PC-3 (cell line): Measurements from ENCODE around the gene HIBCH.

Experiments
- CTCF ChIP-seq: fragments of 300-600 bp; sonication (generic); conservative IDR thresholded peaks from 2 replicates; pipeline ENCODE4 v1.5.1; 2017; ENCODE audit warnings: antibody characterized with exemption, low read depth, mild to moderate bottlenecking, low read length
- EZH2phosphoT487 ChIP-seq: fragments of 300-600 bp; sonication (generic); IDR thresholded peaks from 2 replicates; pipeline ENCODE4 v1.6.1; 2018; ENCODE audit warnings: mild to moderate bottlenecking, antibody characterized with exemption, low read length, borderline replicate concordance

GRCh38 chr2:190283783-190284182 lies 35.8 kb downstream of the HIBCH start:
- TF ChIP-seq CTCF (no peak), EZH2phosphoT487 (no peak)
